Heart left ventricle (tissue), 13 donors: ENCODE data around the gene DNAAF3.

Experiments
- POLR2A ChIP-seq, 2 donors: fragments of 450-650 bp; IDR thresholded peaks; one replicate each; pipeline ENCODE4 v1.6.1; 2017; ENCODE audit warnings: antibody characterized with exemption in 2 of 2, mild to moderate bottlenecking in 2 of 2, moderate library complexity in 2 of 2
- TF ChIP-seq, protein P1 (sequence below), 12 donors: fragments of 200-600 bp; sonication (generic) in 4 of 12; IDR thresholded peaks; one replicate each; pipeline versions ENCODE4 v1.5.0 to v1.8.0; 2018 to 2022; ENCODE audit warnings: antibody characterized with exemption in 12 of 12, mild to moderate bottlenecking in 5 of 12
- donor health status: ischemic (EF 13 %, LVEDD 7.1; RV severe dilation, severe dysfunction).
- donor health status: DM: no; HTN: yes; CAD: no.
- donor health status: DM: no; HTN: no; CAD: no.
- donor health status: ischemic (EF 25% LVEDD 6.9; RV normal size, moderate dysfunction).
- donor health status: ischemic (EF 25% LVEDD 5.7; RV mildly dilated, moderate dysfunction).
- donor health status: ischemic (EF 35%, LVEDD 5.7; RV mildly dilated, moderate dysfunction).
- donor health status: nonischemic (EF 11% LVEDD 7.7; RV severe dilation, severe dysfunction).
- donor health status: DM: yes; HTN: yes; CAD: no.
- donor health status: PGD.
- donor health status: ischemic (EF 29% LVEDD 5.4; RV normal size, mild dysfunction).
- donor health status: nonischemic (EF 23%, LVEDD 6.1; RV moderate dilation, normal function).

DNA sequence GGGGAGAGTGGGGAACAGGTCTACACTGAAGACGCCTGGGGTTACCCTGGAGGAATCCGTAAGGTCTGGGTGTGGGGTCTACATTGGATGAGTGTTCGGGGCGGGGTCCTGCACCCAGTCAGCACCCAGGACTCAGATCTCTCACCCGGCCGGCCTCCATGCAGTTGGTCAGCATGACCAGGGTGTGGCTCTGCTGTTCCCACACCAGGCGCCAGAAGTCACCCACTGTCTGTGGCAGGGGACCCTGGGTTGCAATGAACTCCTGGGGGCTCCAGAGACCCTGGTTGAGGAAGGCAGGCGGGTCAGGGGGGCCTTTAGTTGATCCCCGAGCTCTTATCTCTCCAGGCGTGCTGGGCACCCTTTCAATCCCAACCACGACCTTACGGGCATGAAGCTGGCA lies 19.7 kb upstream of the DNAAF3 start:
- TF ChIP-seq POLR2A (IDR thresholded peaks at IDR 0.05) = no peak
- TF ChIP-seq, protein P1, sequence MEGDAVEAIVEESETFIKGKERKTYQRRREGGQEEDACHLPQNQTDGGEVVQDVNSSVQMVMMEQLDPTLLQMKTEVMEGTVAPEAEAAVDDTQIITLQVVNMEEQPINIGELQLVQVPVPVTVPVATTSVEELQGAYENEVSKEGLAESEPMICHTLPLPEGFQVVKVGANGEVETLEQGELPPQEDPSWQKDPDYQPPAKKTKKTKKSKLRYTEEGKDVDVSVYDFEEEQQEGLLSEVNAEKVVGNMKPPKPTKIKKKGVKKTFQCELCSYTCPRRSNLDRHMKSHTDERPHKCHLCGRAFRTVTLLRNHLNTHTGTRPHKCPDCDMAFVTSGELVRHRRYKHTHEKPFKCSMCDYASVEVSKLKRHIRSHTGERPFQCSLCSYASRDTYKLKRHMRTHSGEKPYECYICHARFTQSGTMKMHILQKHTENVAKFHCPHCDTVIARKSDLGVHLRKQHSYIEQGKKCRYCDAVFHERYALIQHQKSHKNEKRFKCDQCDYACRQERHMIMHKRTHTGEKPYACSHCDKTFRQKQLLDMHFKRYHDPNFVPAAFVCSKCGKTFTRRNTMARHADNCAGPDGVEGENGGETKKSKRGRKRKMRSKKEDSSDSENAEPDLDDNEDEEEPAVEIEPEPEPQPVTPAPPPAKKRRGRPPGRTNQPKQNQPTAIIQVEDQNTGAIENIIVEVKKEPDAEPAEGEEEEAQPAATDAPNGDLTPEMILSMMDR (IDR thresholded peaks at IDR 0.05) = no peak
